HG03045 (cell line): ENCODE measurements around the gene BEST2.

ENCODE experiments used
- ATAC-seq: cut with Tn5 transposase; IDR thresholded peaks from one replicate; pipeline ENCODE4 v1.9.1; 2021; ENCODE audit warnings: mild to moderate bottlenecking, moderate library complexity; ENCODE audit not compliant: unreplicated experiment

Gene BEST2

DNA sequence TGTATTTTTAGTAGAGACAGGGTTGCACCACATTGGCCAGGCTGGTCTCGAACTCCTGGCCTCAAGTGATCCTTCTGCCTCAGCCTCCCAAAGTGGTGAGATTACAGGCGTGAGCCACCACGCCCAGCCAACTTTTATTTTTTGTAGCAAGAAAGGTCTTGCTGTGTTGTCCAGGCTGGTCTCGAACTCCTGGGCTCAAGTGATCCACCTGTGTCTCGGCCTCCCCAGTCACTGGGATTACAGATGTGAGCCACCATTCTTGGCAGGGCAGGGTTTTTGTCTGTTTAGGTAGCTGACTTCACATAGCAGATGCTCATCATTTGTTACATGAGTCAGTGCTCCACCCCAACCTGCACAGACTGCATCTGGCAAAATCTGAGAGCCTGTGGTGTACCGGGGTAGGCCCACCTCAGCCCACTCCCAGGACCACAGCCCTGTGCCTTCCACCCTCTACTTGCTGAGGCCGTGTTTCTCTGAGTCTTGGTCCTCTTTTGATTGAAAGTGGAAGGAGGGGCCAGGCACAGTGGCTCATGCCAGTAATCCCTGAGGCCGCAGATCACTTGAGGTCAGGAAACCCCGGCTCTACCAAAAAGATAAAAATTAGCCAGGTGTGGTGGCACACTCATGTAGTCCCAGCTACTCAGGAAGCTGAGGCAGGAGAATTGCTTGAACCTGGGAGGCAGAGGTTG lies 23.7 kb upstream of the BEST2 start:
- no peak for ATAC-seq

- ATAC-seq = no peak
These were observed 21.5 kb upstream of the BEST2 start for GRCh38 chr19:12730064-12730463.

GRCh38 chr19:12731337-12731736 lies 20.3 kb upstream of the BEST2 start:
- no peak for ATAC-seq

DNA sequence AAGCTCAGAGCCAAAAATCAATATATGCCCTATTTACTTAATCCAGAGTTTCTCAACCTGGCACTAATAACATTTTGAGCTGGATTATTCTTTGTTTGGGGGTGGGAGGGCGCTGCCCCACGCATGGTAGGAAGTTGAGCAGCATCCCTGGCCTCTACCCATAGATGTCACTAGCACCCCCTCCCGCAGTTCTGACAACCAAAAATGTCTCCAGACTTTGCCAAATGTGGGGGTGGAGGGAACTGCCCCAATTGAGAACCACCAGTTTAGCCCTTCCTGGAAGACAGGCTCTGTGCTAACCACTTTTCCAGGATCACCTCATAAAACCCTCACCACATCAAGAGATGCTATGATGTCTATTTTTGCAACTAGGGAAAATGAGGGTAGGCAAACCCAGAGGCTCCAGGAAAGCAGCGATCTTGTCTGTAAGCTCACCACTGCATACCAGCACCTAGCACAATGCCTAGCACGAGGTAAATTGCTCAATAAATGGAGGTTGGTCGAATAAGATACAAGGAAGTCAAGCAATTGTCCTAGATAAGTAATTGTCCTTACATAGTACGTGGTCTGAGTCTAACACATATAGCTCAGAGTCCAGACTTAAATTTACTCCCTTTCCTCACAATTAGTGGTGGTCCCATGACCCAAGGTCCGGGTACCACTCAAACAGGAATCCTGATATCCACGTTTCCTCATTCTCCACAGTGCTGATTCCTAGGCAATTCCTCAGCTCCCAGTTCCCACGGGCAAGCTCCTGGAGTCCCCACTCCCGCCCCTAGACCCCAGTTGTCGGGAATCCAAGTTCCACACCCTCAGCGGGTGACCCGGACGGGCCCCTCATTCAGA lies 18.0 kb upstream of the BEST2 start:
- no peak for ATAC-seq

- ATAC-seq = peak; percentile 70
These were observed 14.4 kb upstream of the BEST2 start, which contains the start of gene GET3 for GRCh38 chr19:12736995-12737834. Gene GET3, plus strand, starts transcription at chr19:12737497. Its CDS starts 9 bp downstream, at chr19:12737506.

DNA sequence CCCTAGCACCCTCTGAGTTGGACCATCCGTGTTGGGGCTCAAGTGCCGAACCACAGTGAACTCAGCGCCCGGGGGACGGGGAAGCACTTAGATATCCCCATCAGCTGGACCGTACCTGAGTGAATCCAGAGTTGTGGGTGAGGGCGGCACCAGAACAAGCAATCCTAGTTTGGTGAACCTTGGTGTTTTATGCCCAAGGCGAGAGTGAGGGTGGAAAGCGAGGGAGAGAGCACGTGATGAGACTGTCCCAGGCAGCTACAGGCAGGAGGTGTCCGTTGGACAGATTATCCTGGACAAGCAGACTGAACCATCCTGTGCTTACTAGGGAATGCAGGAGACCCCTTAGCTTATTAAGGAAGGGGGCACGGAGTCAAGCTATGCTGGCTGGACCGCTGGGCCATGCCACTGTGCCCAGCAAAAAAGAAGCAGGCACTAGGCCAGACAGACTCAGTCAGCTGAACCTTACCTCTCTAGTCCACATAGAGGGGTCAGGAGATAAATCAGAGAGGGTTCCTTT lies 13.7 kb upstream of the BEST2 start:
- no peak for ATAC-seq

DNA sequence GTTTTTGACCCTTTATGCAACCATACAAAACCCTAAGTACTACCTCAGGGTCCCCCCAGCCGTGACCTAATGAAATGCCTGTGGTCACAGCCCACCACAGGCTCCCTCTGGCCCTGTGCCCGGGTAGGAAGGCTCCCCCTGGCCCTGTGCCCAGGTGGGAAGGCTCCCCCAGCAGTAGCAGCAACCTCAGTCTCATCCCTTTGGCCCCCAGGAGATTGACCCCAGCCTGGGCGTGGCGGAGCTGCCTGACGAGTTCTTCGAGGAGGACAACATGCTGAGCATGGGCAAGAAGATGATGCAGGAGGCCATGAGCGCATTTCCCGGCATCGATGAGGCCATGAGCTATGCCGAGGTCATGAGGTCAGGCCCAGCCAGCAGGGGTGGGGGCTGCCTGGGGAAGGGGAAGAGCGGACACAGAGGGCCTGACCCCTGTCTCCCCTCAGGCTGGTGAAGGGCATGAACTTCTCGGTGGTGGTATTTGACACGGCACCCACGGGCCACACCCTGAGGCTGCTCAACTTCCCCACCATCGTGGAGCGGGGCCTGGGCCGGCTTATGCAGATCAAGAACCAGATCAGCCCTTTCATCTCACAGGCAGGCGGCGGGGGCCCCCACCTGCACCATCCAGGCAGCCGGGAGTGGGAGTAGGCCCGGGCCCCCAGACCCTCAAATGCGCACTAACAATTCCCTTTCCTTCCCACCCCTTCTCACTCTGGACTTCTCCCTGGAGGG lies 6.3 kb upstream of the BEST2 start:
- ATAC-seq = no peak

DNA sequence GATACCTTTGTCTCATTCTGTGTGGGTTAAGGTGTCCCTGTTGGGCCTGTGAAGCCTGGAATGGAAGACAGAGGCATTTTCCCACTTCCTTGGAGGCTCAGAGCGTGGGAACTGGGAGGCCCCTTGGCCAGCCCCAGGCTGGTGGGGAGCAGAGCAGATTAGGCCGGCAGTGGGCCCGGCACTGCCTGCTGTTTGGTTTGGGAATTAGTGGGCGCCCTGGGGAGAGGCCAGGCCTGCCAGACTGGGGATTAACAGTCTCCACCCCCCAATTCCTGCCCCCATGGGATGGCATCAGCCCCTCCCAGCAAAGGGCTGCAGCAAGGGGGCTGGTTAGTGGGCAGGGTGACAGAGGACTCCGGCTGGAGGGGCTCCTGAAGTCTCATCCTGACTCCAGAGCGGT lies 3.1 kb upstream of the BEST2 start:
- no peak for ATAC-seq

GRCh38 chr19:12749938-12750521 lies 1.6 kb upstream of the BEST2 start:
- ATAC-seq = no peak

DNA sequence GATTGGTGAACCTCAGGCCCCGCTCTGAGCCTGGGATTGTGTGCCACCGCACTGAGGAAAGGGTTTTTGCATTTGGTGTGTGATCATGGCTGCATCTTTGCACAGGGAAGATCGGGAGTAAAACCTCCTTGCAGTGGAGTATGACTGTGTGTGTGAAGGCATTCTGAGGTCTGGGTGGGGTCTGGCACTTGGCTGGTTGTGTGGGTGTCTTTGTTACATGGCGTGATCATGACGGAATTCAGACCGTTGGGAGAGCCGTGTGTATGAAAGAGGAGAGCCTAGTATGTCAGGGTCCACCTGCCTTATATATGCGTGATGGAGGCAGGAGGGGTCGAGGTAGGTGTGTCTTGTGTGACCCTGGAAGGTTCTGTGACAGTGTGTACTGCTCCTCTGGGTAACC lies 740 bp upstream of the BEST2 start:
- ATAC-seq = no peak

DNA sequence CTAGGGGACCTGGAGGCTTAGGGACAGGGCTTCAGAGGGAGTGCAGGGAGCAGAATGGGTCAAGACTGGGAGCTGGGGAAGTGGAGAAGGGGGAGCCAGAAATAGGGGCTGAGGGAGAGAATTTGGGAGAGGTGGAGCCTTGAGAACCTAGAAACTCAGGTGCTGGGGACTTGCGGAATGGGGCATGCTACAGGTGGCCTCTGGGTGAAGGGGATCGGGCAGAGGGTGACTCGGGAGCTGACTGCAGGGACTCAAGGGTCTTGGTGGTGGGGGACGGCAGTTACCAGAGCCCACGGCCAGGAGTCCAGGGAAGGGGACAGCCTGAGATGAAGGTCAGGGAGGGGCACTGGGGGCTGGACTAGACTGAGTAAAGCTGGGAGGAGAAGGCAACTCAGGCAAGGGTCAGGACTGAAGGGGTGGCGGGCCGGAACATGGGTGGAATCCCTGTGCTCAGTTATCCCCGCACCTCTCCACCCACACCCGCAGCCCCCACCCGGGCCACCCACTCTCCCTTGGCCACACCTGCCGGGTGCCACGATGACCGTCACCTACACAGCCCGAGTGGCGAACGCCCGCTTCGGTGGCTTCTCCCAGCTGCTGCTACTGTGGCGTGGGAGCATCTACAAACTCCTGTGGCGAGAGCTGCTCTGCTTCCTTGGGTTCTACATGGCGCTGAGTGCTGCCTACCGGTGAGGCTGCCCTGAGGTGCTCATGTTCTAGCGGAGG lies 628 bp downstream of the BEST2 start:
- no peak for ATAC-seq

GRCh38 chr19:12754465-12755196 lies 3.0 kb downstream of the BEST2 start:
- ATAC-seq = no peak

DNA sequence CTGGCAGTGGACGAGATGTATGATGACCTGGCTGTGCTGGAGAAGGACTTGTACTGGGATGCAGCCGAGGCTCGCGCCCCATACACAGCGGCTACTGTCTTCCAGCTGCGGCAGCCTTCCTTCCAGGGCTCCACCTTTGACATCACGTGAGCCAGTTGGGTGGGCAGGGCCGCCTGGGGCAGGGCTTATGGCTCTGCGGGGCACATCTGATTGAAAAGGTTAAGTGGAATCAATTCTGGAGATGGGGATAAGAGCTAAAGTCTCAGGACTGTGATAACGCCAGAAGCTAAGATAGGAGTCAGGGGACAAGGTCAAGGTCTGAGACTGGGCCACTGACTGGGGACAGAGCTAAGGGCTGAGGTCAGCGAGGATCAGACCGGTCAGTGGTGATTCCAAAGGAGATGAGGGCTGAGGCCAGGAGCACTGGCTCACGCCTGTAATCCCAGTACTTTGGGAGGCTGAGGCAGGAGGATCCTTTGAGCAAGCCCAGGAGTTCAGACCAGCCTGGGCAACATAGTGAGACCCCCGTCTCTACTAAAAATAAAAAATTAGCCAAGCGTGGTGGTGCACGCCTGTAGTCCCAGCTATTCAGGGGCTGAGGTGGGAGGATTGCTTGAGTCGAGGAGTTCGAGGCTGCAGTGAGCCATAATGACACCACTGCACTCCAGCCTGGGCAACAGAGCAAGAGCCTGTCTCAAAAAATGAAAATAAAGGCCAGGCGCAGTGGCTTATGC lies 4.7 kb downstream of the BEST2 start:
- ATAC-seq = no peak

DNA sequence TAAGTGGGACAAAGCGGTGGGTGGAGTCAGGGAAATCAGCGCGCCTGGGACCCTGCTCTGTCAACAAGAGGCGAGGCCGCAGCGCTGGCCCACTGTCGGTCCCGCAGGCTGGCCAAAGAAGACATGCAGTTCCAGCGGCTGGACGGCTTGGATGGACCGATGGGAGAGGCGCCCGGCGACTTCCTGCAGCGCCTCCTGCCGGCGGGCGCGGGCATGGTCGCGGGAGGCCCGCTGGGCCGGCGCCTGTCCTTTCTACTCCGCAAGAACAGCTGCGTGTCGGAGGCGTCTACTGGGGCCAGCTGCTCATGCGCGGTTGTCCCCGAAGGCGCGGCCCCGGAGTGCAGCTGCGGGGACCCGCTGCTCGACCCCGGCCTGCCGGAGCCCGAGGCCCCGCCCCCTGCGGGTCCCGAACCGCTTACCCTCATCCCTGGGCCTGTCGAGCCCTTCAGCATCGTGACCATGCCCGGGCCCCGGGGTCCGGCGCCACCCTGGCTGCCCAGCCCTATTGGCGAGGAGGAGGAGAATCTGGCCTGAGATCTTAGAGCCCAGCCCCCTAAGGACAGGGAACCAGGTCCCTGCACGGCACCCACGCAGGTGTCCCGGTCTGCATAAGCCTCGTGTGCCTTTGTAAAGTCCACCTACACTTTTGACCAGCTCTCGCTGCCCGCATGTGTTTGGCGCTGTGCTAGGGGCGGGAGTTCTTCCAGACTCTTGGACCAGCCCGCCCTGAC lies 6.1 kb downstream of the BEST2 start:
- no peak for ATAC-seq

DNA sequence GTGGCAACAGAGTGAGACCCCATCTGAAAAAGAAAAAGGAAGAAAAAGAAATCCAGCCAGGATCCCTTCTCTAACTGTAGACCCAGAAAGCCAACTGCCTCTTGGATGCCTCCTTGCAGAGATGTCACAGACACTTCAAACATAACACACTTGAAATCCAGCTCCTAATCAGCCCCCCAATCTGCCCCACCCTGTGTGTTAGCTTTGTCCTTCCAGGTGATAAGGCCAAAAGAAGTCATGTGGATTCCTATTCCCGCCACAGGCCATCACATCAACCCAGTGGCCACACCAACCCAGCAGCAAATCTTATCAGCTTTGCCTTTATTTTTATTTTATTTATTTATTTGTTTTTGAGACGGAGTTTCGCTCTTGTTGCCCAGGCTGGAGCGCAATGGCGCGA lies 8.1 kb downstream of the BEST2 start:
- no peak for ATAC-seq

DNA sequence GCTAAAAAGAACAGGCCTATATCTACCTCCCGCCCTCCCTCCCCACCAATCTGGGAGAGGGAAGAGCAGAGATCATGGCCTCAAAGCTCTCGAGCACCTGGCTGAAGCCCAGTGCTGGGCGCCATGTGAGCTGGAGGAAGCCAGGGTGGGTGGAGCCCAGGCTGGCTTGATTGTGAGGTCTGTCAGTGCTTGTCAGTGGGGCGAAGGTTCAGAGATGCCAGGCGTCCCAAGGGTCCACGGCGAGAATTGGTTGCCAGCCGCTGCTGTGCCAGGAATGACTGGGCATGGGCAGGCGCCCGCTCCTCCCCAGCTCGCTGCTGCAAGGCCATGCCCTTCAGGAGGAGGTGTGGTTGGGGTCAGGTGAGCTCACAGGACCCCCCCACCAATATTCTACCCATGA lies 11.5 kb downstream of the BEST2 start:
- ATAC-seq = no peak

DNA sequence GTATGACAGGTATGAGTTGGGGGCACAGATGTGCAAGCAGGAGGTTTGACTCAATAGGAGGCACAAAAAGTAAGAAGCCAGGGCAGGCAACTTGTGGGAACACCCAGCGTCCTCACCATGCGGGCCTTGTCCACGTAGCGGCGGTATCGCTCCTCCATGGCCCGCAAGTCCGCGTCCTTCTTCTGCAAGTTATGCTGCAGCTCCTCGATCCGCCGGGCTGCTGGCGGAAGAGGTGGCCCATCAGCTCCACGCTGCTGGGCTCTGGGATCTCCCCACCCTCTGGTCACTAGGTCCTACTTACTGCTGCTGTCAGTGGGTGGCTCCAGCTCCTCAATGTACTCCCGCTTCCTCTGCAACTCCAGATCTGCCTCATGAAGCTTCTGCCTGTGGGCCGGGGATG lies 13.1 kb downstream of the BEST2 start:
- ATAC-seq = no peak
